Spleen (tissue), 11 donors: ENCODE measurements around the gene UVSSA. TPM values are rescaled to one million over a fixed set of nuclear protein-coding genes. Genes with fewer than 3 reads are reported as not detected.
"Not testable (repeated sequence)": the region's sequence is repeated elsewhere in the genome, so short reads cannot be mapped to it uniquely, and the experiment has no call there.

Experiments used
- DNase-seq: peaks from one replicate; pipeline ENCODE4 v3.0.0-alpha.2; 2020
- H3K27ac ChIP-seq, 8 donors: fragments of 200-600 bp; sonication (generic) in 7 of 8; 1 replicate in 4 of 8; 2 replicates in 4 of 8; pipeline versions ENCODE4 v1.5.0 to v1.8.0; 2016 to 2021; ENCODE audit warnings: inconsistent platforms in 4 of 8, mild to moderate bottlenecking in 4 of 8, moderate library complexity in 1 of 8
- H3K27me3 ChIP-seq, 7 donors: fragments of 200-600 bp; sonication (generic) in 6 of 7; replicated peaks in 1 of 7; 1 replicate in 4 of 7; 2 replicates in 3 of 7; pipeline versions ENCODE4 v1.5.0 to v1.8.0; 2016 to 2021; ENCODE audit warnings: inconsistent platforms in 3 of 7, mild to moderate bottlenecking in 1 of 7
- H3K36me3 ChIP-seq, 6 donors: fragments of 200-600 bp; sonication (generic) in 5 of 6; 1 replicate in 4 of 6; 2 replicates in 2 of 6; pipeline versions ENCODE4 v1.5.0 to v1.8.0; 2016 to 2021; ENCODE audit warnings: inconsistent platforms in 2 of 6
- H3K4me1 ChIP-seq, 6 donors: fragments of 200-600 bp; sonication (generic) in 5 of 6; 1 replicate in 3 of 6; 2 replicates in 3 of 6; pipeline versions ENCODE4 v1.5.0 to v1.8.0; 2016 to 2021; ENCODE audit warnings: inconsistent platforms in 3 of 6
- H3K4me3 ChIP-seq, 8 donors: fragments of 200-600 bp; sonication (generic) in 7 of 8; 1 replicate in 4 of 8; 2 replicates in 4 of 8; pipeline versions ENCODE4 v1.5.0 to v1.8.0; 2016 to 2021; ENCODE audit warnings: inconsistent platforms in 4 of 8, mild to moderate bottlenecking in 4 of 8, moderate library complexity in 2 of 8
- H3K9me3 ChIP-seq, 8 donors: fragments of 200-600 bp; sonication (generic) in 7 of 8; 1 replicate in 4 of 8; 2 replicates in 4 of 8; pipeline versions ENCODE4 v1.5.0 to v1.8.0; 2016 to 2021; ENCODE audit warnings: inconsistent platforms in 4 of 8
- POLR2A ChIP-seq, 3 donors: fragments of 450-650 bp; IDR thresholded peaks; one replicate each; pipeline ENCODE4 v1.5.1; 2017; ENCODE audit warnings: antibody characterized with exemption in 3 of 3, mild to moderate bottlenecking in 1 of 3
- POLR2AphosphoS5 ChIP-seq, 3 donors: sonication (generic); formaldehyde crosslinking; IDR thresholded peaks; one replicate each; pipeline ENCODE4 v1.5.1; 2017; ENCODE audit warnings: antibody characterized with exemption in 3 of 3
- WGBS, 5 donors: extraction: QIAGEN DNeasy Blood & Tissue Kit in 3 of 5; methylation state at CpG; one replicate each; pipeline versions ENCODE4 v1.1.5 to v1.1.7; 2013 to 2018; 5-methylcytosine and 5-hydroxymethylcytosine counted together
- intact Hi-C: fragments of 100-400 bp; cut with DNase I; formaldehyde crosslinking; loops from one replicate; pipeline ENCODE4 v1.15.0; 2023; ENCODE audit warnings: low total_unique reads
- polyA plus RNA-seq, 3 donors: library from polyadenylated mRNA; stranded (reverse); fragments of 200-250 nt; gene quantifications; one replicate each; pipeline ENCODE4 v1.2.1, GENCODE V29; 2013
- total RNA-seq, 7 donors: library from RNA; depleted of rRNA in 3 of 7; stranded (reverse); fragments of >200 nt in 3 of 7; fragmentation: NEBNext Ultra II Directional in 4 of 7; extraction: Animal tissue kit (Norgen Biotek cat#: 25700) in 4 of 7; gene quantifications; one replicate each; pipeline versions ENCODE4 v1.1.0 to v1.2.1, GENCODE V29; 2016 to 2021
- TF ChIP-seq, protein P1 (sequence below), 11 experiments: fragments of 200-600 bp in 7 of 11; fragments of 450-650 bp in 4 of 11; sonication (generic) in 4 of 11; IDR thresholded peaks in 8 of 11; conservative IDR thresholded peaks in 3 of 11; 1 replicate in 7 of 11; 2 replicates in 4 of 11; pipeline versions ENCODE4 v1.4.0 to v1.8.0; 2016 to 2021; ENCODE audit warnings: antibody characterized with exemption in 11 of 11, inconsistent platforms in 4 of 11, mild to moderate bottlenecking in 1 of 11
- donor health status: healthy with polysubstance abuse.
- donor health status: DM: no; HTN: no; CAD: no; lungs with moderate emphysema.
- donor health status: DM: no; HTN: no; CAD: no.
- donor health status: Bipolar disorder and iron deficiency.
- donor health status: healthy.
- donor health status: DM: no; HTN: no; CAD: no.
- donor health status: DM: yes; HTN: yes; CAD: no.

The UVSSA gene
- total and polyA plus RNA-seq, 10 donors, result 3.0 to 54.0 (median 26.8) TPM

DNA sequence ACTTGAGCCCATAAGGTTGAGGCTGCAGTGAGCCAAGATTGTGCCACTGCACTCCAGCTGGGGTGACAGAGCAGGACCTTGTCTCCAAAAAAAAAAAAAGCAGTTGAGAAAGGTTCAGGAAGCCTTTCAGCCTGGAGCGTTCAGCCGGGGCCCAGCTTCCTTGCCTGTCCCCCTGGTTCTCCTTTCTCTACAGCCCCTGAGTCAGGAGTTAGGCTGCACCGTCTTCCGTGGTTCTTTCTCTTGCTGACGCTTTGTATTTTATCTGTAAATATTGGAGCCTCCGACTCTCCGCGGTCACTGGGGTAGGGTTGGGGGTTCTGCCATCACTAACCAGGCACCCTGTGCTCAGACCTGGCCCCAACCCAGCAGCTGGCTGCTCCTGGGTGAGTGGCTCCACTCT is 13.8 kb upstream of the UVSSA start:
- intact Hi-C loops, result no loop called here

DNA sequence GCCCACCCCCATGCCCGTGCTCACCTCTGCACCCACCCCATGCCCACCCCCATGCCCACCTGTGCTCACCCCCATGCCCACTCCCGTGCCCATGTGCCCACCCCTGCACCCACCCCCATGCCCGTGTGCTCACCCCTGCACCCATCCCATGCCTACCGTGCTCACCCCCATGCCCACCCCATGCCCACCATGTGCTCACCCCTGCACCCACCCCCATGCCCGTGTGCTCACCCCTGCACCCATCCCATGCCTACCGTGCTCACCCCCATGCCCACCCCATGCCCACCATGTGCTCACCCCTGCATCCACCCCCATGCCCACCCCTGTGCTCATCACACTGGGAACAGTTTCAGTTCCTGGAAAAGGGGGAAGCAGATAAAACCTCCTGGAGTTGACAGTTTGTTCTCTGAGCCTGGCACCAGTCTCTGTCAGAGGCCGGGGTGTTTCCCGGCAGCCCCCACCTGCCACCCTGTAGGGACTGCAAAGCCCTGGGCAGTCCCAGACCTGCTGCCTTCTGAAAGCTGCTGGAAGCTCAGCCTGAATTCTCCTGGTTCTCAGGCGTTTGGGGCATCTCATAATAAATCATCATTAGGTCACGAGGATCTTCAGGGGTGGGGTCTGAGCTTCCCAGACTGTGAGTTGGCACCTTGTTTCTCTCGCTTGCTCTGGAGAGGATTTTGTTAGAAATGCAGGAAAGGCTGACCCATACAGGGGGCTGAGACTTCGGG is 13.0 kb upstream of the UVSSA start:
- WGBS, 5 donors, result 66 to 91% (median 77%) methylated on average over 3 to 11 of the region's 12 CpGs
- Histone ChIP-seq H3K27ac (peak overlapping the region in 6 of 8 donors; percentile 14 to 83 (median 64)), H3K36me3 (peaks cover 0 to 91% (median 58%) of the 10 kb centered on the region in 6 donors), H3K4me1 (peaks cover 0 to 54% (median 17%) of the 10 kb centered on the region in 6 donors)
- H3K4me3 ChIP-seq, intact Hi-C loops, H3K9me3 ChIP-seq, H3K27me3 ChIP-seq: not testable (repeated sequence)
- DNase-seq, result peak; percentile 53

More for the DNA sequence above, 13.8 kb upstream of the UVSSA start:
- Histone ChIP-seq H3K36me3 (peaks cover 0 to 91% (median 58%) of the 10 kb centered on the region in 6 donors), H3K27me3 (no peaks in the 10 kb centered on the region), H3K27ac (peak overlapping the region in 4 of 8 donors; percentile 43 to 66 (median 61)), H3K4me1 (peaks cover 0 to 62% (median 18%) of the 10 kb centered on the region in 6 donors), H3K4me3 (no peak overlapping the region), H3K9me3 (no peaks in the 10 kb centered on the region)
- DNase-seq, result peak; percentile 63
- 84 to 94% (median 89%) methylated on average over 8 of the region's 8 CpGs for WGBS, 5 donors
- TF ChIP-seq, protein P1, sequence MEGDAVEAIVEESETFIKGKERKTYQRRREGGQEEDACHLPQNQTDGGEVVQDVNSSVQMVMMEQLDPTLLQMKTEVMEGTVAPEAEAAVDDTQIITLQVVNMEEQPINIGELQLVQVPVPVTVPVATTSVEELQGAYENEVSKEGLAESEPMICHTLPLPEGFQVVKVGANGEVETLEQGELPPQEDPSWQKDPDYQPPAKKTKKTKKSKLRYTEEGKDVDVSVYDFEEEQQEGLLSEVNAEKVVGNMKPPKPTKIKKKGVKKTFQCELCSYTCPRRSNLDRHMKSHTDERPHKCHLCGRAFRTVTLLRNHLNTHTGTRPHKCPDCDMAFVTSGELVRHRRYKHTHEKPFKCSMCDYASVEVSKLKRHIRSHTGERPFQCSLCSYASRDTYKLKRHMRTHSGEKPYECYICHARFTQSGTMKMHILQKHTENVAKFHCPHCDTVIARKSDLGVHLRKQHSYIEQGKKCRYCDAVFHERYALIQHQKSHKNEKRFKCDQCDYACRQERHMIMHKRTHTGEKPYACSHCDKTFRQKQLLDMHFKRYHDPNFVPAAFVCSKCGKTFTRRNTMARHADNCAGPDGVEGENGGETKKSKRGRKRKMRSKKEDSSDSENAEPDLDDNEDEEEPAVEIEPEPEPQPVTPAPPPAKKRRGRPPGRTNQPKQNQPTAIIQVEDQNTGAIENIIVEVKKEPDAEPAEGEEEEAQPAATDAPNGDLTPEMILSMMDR (IDR thresholded peaks at IDR 0.05 in 8 of 11, conservative IDR thresholded peaks at IDR 0.05 in 3 of 11), result no peak
- TF ChIP-seq POLR2A (IDR thresholded peaks at IDR 0.05) (no peak), POLR2AphosphoS5 (IDR thresholded peaks at IDR 0.05) (peak in 1 of 3 donors; percentile 23)

DNA sequence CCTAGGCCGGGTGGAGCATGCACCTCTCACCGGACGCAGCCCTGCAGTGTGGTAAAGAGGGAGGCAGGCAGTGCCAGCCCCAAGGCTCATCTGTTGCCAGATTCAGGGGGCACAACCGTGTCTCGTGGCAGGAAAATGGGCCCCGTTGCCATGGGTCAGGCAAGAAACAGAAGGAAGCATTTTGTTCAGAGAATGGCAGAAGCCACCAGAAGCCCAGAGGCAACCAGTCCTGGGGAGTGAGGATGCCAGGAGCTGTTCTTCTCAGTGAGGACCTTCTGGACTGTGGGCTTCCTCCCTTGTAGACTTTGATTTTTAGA is 12.5 kb upstream of the UVSSA start:
- DNase-seq, result peak; percentile 54
- peaks cover 0 to 91% (median 60%) of the 10 kb centered on the region in 6 donors for H3K36me3 ChIP-seq
- peaks cover 0 to 49% (median 14%) of the 10 kb centered on the region in 6 donors for H3K4me1 ChIP-seq
- peak overlapping the region in 6 of 8 donors; percentile 14 to 83 (median 64) for H3K27ac ChIP-seq
- TF ChIP-seq, protein P1 (IDR thresholded peaks at IDR 0.05 in 8 of 11, conservative IDR thresholded peaks at IDR 0.05 in 3 of 11), result no peak
- TF ChIP-seq POLR2A (IDR thresholded peaks at IDR 0.05) (no peak), POLR2AphosphoS5 (IDR thresholded peaks at IDR 0.05) (no peak)
- H3K27me3 ChIP-seq, result no peaks in the 10 kb centered on the region
- H3K9me3 ChIP-seq, result no peaks in the 10 kb centered on the region
- WGBS, 5 donors, result 90 to 95% (median 93%) methylated on average over 3 to 6 of the region's 6 CpGs
- H3K4me3 ChIP-seq, result no peak overlapping the region
- intact Hi-C loops, result no loop called here

DNA sequence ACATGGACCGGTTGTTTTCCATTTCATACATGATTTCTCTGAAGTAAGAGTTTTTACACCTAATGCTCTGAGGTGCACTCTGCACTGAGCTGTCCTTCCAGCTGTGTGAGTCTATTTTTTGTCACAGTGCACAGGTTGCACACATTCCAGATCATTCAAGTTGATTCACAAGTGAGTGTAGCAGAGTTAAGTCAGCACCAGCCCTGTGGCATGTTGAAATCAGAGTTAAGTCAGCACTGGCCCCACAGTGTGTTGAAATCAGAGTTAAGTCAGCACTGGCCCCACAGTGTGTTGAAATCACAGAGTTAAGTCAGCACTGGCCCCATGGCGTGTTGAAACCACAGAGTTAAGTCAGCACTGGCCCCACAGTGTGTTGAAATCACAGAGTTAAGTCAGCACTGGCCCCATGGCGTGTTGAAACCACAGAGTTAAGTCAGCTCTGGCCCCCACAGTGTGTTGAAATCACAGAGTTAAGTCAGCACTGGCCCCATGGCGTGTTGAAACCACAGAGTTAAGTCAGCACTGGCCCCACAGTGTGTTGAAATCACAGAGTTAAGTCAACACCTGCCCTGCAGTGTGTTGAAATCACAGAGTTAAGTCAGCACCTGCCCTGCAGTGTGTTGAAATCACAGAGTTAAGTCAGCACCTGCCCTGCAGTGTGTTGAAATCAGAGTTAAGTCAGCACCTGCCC is 11.7 kb upstream of the UVSSA start:
- H3K9me3 ChIP-seq, H3K27me3 ChIP-seq, intact Hi-C loops, H3K4me3 ChIP-seq, DNase-seq: not testable (repeated sequence)
- 42 to 76% (median 51%) methylated on average over 4 of the region's 4 CpGs for WGBS, 5 donors
- peaks cover 0 to 91% (median 66%) of the 10 kb centered on the region in 6 donors for H3K36me3 ChIP-seq
- peak overlapping the region in 7 of 8 donors; percentile 11 to 83 (median 64) for H3K27ac ChIP-seq
- peaks cover 0 to 41% (median 11%) of the 10 kb centered on the region in 6 donors for H3K4me1 ChIP-seq

DNA sequence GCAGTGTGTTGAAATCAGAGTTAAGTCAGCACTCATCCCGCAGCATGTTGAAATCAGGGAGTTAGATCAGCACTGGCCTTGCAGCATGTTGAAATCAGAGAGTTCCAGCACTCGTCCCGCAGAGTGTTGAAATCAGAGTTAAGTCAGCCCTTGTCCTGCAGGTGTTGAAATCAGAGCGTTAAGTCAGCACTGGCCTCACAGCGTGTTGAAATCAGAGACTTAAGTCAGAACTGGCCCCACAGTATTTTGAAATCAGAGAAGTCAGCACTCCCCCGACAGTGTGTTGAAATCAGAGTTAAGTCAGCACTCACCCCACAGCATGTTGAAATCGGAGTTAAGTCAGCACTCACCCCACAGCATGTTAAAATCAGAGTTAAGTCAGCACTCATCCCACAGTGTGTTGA is 10.9 kb upstream of the UVSSA start:
- TF ChIP-seq POLR2A (IDR thresholded peaks at IDR 0.05) (no peak), POLR2AphosphoS5 (IDR thresholded peaks at IDR 0.05) (peak in 1 of 3 donors; percentile 54)
- TF ChIP-seq, protein P1 (IDR thresholded peaks at IDR 0.05 in 8 of 11, conservative IDR thresholded peaks at IDR 0.05 in 3 of 11), result no peak
- intact Hi-C loops, result no loop called here

More for the DNA sequence above, 10.9 kb upstream of the UVSSA start:
- Histone ChIP-seq H3K27ac (peak overlapping the region in 7 of 8 donors; percentile 8 to 83 (median 64)), H3K4me1 (peaks cover 0 to 33% (median 9%) of the 10 kb centered on the region in 6 donors), H3K9me3 (no peaks in the 10 kb centered on the region), H3K4me3 (peak overlapping the region in 1 of 8 donors; percentile 27), H3K27me3 (no peaks in the 10 kb centered on the region), H3K36me3 (peaks cover 0 to 92% (median 72%) of the 10 kb centered on the region in 6 donors)
- peak; percentile 27 for DNase-seq
- 52 to 79% (median 71%) methylated on average over 7 of the region's 7 CpGs for WGBS, 5 donors
